NCI-H2107 treated with DMSO at 0.1 percent for 48 hours (cell line): ENCODE data around the gene RNPEPL1.
"Not testable (repeated sequence)": the region's sequence is repeated elsewhere in the genome, so short reads cannot be mapped to it uniquely, and the experiment has no call there.

Experiments used
- DNase-seq: peaks from one replicate; lab custom pipeline; 2025; ENCODE audit not compliant: unreplicated experiment; lab: John Stamatoyannopoulos, UW

The RNPEPL1 gene

DNA sequence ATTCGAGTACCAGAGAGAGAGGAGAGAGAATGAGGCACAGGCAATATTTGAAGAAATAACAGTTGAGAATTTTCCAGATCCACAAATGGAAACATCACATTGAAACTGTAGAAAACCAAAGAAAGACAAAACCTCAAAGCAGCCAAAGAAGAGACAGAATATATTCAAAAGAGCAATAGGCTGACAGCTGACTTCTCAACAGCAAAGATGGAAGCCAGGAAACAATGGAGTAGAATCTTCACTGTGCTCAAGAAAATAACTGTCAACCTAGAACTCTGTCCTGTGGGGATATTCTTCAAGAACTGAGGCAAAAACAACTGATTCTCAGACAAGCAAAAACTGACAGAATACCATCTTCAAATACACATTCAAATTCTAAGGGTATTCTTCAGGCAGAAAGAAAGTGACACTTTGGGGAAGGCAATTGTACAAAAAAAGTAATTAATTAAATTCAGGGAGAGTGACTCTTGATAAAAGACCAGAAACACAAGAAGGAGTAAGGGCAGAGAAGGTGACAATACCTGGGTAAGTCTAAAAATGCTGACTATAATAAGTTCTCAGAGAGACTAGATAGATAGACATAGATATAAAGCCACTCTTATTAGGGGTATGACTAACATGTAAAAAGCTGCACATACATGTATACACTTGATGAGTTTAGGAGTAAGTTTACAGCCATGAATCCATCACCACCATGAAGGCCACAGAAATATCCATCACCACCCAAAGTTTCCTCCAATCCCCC is 36.1 kb upstream of the RNPEPL1 start:
- no peak for DNase-seq

DNA sequence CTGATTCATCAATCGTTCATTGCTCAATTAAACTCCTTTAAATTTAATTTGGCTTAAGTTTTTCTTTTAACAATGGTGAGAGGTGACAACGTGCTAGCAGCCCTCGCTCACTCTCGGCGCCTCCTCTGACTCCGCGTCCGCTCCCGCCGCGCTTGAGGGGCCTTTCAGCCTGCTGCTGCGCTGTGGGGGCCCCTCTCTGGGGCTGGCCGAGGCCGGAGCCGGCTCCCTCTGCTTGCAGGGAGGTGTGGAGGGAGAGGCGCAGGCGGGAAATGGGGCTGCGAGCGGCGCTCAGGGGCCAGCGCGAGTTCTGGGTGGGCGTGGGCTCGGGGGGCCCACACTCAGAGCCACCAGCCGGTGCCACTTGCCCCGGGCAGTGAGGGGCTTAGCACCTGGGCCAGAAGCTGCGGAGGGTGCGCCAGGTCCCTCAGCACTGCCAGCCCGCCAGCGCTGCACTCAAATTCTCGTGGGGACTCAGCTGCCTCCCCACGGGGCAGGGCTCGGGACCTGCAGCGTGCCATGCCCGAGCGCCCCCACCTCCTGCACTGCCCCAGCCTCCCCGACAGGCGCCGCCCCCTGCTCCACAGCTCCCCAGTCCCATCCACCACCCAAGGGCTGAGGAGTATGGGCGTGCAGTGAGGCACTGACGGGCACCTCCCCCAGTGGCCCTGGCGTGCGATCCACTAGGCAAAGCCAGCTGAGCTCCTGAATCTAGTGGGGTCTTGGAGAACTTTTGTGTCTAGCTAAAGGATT is 30.1 kb upstream of the RNPEPL1 start:
- no peak for DNase-seq

DNA sequence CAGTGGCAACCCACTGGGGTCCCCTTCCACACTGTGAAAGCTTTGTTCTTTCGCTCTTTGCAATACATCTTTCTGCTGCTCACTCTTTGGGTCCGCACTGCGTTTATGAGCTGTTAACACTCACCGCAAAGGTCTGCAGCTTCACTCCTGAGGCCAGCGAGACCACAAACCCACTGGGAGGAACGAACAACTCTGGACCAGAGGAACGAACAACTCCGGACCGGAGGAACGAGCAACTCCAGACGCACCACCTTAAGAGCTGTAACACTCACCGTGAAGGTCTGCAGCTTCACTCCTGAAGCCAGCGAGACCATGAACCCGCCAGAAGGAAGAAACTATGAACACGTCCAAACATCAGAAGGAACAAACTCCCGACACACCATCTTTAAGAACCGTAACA is 29.2 kb upstream of the RNPEPL1 start:
- not testable (repeated sequence) for DNase-seq

DNA sequence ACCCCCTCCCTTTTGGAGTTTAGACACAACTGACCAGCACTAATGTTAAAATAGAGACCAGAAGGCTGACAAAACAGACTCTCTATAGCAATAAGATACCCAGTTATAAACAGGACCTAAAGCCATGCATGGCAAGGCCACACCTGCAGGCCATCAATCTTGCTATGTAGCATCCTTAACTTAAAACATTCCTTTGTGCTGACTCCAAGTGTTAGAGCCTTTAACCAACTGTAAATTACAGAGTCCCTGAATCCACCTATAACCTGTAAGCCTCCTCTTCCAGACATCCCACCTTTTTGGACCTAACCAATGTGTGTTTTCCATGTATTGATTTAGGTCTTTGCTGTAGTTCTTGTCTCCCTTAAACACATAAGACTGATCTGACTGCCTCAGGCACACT is 28.4 kb upstream of the RNPEPL1 start:
- DNase-seq = no peak

DNA sequence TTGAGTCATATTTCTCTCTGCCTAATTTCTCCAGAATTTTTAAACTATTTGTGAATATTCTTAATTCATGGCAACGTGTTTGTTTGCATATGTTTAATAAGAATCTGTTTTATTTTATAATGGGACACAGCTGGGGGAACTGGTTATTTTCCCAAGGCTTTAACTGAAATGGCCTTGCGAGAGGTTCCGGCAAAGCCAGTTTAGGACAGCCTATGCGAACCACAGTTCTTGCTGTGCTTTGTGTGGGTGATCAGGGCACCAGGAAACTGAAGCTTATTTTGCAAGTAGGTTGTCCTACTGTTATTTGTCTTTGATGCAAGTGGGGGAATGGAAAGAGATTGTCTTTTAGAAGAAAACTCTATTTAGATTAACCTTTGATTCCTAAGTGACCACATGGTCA is 17.0 kb upstream of the RNPEPL1 start:
- no peak for DNase-seq

DNA sequence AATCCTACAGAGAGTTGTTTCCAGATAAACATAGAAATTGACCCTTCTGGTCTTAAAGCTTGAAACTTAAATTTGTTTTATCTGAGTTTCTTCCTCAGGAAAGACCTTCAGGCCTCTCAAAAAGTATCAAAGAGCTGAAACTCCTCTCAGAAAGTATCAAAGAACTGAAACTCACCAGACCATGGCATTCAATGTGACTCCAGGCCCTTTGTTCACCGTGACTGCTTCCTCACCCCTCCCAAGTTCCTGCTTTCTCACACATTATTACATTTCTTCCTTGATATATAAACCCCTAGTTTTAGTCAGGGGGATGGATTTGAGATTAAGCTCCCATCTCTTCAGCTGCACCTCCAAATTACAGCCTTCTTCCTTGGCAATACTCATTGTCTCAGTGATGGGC is 16.5 kb upstream of the RNPEPL1 start:
- no peak for DNase-seq

DNA sequence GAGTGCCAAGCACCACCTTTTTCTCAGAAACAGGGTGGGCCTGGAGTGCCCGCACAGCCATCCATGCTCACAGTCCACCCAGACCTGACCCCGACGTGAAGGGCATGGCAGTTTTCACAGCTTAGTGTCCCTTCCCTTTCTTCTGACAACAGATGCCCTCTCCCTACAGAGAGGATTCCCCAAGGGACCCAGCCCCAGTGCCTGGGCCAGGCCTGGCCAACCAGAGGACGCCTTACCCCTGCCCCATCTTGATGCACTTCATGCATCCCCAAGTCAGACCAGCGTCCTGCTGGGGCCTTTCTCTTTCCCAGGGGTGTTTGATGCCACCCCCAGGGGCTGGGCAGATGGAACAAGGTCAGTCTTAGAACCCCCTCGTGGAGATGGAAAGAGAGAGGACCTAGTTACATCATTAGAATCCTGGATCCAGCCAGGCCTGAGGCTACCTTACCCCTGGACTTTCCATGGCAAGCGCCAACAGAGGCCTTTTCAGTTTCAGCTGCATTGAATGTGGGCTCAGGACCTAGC is 14.3 kb upstream of the RNPEPL1 start:
- no peak for DNase-seq

DNA sequence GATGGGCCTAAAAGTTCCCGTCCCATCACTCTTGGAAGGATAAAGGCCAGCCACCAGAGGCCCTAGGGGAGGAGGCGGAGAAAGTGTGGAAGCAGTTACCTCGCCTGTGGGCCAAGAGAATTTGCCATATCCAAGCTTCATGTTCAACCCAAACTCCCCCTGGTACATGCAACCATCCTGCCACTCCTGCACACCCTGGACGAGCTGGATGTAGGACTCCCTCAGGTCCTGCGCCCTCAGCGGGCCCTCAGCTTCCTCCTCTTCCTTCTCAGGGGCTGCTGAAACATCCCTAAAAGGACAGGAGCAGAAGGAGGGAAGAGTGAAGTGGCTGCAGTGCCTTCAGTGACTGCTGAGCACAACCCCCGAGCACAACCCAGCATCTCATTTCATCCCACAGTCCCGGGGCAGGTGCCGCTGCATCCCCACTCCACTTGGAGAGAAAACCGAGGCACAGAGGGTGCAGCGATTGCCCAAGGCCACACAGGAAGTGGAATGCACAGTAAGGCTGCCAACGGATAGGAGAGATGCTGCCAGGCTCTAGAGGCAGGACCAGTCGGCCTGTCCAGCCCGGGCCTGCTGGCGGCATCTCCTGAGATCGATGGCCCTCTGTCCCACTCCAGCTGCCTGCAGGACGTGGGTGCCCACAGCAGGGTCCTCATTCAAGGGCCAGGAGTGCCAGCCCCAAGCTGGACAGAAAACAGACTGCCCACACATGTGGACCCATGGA is 13.4 kb upstream of the RNPEPL1 start:
- DNase-seq = no peak

DNA sequence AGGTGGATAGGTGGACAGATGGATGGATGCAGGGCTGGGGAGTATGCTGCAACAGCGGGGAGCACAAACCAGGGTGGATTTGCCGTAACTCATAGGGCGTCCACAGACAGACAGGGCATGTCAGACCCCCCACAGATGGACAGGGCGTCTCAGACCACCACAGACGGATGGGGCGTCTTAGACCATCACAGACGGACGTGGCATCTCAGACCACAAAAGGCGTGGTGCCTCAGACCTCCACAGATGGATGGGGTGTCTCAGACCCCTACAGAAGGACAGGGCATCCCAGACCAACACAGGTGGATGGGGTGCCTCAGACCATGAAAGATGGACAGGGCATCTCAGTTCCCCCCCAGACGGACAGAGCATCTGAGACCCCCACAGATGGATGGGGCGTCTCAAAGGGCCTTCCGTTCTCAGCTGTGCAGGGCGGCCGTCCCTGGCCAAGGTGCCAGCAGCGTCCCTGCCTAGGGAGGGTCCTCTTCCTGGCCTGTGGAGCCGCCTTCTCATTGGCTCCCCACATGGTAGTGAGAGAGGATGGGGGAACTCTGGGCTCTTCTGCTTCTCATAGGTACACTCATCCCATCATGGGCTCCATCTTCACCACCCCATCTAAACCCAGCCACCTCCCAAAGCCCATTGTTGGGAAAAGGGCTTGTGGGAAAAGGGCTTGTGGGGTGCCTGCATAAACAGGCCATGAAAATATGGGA is 12.6 kb upstream of the RNPEPL1 start:
- DNase-seq = no peak

DNA sequence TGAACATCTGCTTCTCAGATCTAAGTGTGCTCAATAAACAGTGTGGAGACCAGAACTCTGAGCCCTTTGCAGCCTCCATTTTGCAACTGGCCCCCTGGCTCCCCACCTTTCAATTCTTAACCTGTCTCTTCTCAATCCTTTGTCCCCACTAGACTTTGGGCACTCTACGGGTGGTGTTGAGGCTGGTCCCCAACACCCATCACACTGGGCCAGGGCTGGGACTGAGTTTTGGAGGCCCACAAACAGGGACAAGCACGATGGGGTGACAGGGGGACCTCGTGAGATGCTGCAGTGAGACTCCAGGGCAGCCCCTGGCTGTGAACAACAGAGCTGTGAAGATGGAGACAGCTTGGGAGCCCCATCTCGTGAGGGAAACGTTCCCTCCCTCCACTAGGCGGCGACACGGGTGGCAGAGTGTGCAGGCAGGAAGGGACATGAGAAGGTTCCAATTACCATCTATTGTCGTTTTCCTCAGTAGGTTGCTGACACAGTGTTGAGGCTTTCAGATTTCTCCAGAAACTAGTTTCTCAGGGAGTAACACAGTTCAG is 11.7 kb upstream of the RNPEPL1 start:
- no peak for DNase-seq

DNA sequence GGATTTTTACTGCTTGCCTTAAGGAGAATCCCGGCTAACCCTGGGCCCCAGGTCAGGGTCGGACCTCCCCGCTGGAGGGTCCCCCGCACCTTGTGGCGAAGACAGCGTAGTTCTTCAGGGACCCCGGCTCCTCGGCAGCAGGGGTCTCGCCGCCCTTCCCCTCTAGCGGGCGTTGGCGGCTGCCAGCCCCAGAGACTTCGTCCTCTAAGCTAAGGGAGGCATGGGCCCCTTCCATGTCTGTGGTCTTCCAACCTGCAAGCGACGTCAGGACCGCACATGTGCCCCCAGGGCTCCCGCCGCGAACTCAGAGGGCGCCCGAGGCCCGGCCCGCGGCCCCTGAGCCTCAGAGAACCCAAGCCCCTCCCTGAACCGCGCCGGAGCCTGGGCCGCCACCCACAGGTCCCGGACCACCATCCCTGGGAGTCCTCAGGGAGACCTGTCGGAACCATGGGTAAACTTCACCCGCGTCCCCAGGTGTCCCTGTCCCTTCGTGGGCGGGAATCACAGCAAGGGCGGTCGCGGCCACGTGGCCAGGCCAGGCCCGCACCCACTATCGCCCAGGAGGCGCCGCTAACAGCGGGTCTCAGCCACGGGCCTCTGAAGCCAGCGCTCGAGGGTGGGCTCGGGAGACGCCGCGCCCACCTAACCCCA is 11.1 kb upstream of the RNPEPL1 start:
- no peak for DNase-seq

DNA sequence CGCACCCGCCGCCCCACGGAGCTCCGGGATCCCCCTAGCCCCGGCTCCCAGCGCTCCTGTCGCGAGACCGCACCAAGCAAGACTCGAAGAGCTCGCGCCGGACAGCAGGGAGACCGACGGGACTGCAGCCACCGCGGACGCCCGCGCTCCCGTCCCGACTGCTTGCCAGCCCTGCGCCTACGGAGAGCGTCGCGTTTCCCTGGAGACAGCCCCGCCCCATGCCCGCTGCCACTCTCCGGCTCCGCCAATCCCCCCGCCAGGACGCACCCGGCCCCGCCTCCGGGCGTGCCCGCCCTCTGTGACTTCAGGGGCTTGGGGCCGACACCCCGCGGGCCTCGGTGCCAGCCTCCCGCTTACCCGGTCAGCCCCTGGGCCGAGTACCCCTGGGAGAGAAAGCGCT is 10.5 kb upstream of the RNPEPL1 start, which contains the start of gene ANKMY1:
Gene ANKMY1 (minus strand): TSS at position 181 of the 400 bp plus-strand sequence. CDS start 653 bp downstream, outside the sequence.
- no peak for DNase-seq

DNA sequence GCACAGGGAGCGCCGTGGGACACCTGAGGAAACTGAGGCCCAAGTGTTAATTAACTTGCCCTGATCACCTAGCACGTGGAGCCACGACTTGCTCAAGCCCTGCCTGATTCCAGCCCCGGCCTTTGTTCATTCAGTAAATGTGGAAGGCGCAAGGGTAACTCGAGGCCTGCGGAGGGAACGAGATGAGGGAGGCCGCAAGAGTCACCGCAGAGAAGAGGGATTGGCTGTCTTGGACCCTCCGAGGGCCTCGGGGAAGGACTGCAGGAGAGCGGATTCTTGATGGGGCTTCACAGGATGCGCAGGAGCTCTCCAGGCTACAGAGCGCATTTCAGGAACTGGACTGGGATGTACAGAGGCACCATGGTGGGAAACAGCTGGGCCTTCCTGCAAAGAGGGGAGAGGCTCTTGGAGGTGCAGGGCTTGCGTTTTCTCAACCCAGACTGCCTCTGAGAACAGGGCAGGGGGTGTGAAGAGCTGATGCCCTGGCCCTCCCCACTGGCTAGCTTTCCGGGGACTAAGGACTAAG is 10.0 kb upstream of the RNPEPL1 start:
- DNase-seq = no peak

DNA sequence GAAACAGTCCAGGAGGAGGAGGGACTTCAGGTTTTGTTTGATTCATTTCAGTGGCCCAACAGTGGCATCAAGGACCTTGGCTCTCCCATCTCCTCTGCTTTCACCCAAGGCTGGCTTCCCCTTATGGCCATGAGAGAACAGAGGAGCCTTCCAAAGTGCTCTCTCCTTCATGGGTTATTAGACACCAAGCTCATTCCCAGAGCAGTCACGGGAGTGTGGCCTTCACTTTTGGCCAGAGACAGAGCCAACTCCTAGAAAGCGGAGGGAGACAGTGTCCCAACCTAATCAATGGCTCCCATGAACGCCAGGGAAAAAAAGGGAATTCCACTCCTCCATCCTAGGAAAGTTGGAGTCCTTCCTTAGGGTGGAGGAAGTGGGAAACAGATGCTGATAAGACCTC is 9.0 kb upstream of the RNPEPL1 start:
- no peak for DNase-seq

DNA sequence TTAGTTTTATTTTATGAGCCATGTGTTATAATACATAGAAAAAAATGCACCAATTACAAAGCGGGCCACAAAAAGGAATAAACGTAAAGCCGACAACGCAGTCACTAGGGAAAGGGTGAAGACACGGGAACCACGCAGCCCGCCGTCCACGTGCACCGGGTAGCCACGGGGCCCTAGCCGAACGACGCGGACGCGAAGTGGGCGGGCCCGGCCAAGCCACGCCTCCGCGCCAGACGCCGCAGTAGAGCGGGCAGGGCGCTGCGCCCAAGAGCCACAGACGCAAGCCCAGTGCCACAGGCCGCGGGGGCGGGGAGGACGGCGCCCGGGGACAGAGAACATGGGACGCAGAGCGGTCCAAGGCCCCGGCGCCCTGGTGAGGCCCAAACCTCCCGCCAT is 8.2 kb upstream of the RNPEPL1 start, which contains the start of gene DUSP28:
Gene DUSP28 (plus strand): TSS at position 274 of the 396 bp plus-strand sequence. CDS start 328 bp downstream, outside the sequence.
- peak; percentile 45 for DNase-seq

DNA sequence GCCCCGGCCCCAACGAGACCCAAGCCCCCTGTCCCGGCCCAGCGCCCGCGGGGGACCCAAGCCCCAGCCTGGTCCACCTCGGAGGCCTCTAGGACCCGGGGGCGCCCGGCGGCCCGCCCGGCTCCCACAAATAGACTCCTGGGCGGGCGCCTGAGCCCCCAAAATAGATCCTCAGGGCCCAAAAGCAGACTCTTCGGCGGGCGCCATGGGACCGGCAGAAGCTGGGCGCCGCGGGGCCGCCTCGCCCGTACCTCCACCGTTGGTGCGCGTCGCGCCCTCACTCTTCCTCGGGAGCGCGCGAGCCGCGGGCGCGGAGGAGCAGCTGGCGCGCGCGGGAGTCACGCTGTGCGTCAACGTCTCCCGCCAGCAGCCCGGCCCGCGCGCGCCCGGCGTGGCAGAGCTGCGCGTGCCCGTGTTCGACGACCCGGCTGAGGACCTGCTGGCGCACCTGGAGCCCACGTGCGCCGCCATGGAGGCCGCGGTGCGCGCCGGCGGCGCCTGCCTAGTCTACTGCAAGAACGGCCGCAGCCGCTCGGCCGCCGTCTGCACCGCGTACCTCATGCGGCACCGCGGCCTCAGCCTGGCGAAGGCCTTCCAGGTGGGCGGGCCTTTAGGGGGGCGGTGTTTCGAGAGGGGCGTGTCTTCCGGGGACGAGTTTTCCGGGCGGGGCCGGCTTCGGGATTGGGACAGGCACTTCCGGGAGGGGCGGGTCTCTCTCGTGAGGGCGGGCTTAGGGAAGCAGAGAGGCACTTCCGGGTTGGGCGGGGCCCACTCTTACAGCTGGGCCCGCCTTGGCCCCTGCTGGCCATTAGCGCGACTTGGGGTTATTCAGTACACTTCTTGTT is 7.6 kb upstream of the RNPEPL1 start:
- DNase-seq = peak; percentile 94

DNA sequence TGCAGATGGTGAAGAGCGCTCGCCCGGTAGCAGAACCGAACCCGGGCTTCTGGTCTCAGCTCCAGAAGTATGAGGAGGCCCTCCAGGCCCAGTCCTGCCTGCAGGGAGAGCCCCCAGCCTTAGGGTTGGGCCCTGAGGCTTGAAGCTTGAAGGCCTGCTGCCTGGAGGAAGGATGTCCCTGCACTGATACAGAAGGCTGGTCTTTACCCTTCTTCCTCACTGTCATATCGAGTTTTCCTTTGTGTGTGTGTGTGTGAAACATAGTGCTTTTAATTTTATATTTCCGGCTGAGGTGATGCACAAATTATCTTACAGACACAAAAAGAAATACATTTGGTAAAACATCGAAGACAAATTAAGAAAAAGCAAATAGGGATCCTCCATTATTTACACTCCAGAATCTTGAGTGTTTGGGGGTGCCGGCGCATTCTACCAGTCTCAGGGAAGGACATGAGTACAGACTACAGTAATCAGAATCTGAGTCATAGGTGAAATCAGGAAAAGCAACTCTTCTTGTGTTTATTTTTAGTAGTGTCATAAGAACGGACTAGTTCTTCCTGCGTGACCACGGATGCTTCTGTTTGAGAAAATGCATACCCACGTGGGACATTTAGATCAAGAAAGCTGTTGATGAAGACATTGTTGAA is 6.8 kb upstream of the RNPEPL1 start:
- no peak for DNase-seq

DNA sequence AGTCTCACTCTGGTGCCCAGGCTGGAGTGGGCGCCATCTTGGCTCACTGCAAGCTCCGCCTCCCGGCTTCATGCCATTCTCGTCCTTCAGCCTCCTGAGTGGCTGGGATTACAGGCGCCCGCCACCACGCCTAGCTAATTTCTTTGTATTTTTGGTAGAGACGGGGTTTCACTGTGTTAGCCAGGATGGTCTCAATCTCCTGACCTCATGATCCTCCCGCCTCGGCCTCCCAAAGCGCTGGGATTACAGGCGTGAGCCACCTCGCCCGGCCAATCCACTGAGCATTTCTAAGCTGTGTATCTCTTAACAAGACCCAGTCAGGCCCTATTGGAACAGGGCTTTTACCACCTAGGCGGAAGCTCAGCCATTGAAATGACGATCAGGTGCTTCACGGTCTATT is 5.1 kb upstream of the RNPEPL1 start:
- not testable (repeated sequence) for DNase-seq
